ENCODE results near the gene TSPAN18. TPM values are rescaled to one million over a fixed set of nuclear protein-coding genes. Genes with fewer than 3 reads are reported as not detected.

Gene TSPAN18
- total RNA-seq, 1 experiment from 2014 or later = 18.3 TPM

DNA sequence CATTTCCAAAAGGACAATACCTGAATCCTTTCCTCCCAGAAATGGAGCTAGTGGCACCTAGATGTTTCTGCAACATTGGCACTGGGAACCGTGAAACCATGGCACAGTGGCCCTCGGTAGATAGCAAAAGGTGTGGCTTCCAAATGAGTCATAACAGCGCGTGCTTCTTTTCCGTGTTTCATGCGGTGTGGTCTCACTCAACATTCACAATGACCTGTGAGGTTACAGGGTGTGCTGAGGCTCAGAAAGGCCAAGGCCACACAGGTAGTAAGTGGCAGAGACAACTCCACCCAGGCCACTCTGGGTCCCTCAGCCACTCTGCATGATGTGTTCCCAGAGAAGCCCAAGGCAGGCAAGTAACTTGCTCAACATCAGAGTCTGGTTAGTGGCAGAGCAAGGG is 156.5 kb downstream of the TSPAN18 start:
- CTCF ChIA-PET = no interaction called here
- Histone ChIP-seq H3K79me2 (ENCODE audit: insufficient read depth, low read length) (no peaks in the 10 kb centered on the region), H4K20me1 (ENCODE audit: insufficient read depth) (no peaks in the 10 kb centered on the region), H3K9me2 (ENCODE audit: insufficient read depth) (no peaks in the 10 kb centered on the region), H2AFZ (ENCODE audit: low read depth, low read length, poor library complexity, severe bottlenecking) (no peak overlapping the region), H3K9me3 (ENCODE audit: control insufficient read depth in 1 of 2, insufficient read depth in 1 of 2, low read depth in 1 of 2, low read length in 2 of 2) (no peaks in the 10 kb centered on the region), H3K27ac (ENCODE audit: low read depth, low read length) (no peak overlapping the region), H3K36me3 (ENCODE audit: control insufficient read depth in 1 of 2, insufficient read depth in 2 of 2, low read length in 2 of 2) (no peaks in the 10 kb centered on the region), H3K4me1 (ENCODE audit: control insufficient read depth in 1 of 2, insufficient read depth in 2 of 2, low read length in 2 of 2) (peaks cover 0 to 14% of the 10 kb centered on the region in 2 experiments; a peak in 2 of 4 replicates), H3K27me3 (ENCODE audit: insufficient read depth, low read length) (no peaks in the 10 kb centered on the region), H3K4me3 (replicated peaks in 1 of 2; ENCODE audit: low read depth in 1 of 2, low read length in 2 of 2) (no peak overlapping the region), H3K9ac (ENCODE audit: low read length) (no peak overlapping the region), H3K4me2 (ENCODE audit: low read length) (peak overlapping the region; percentile 25)
- no peak for TF ChIP-seq ZNF274 (IDR thresholded peaks at IDR 0.05; ENCODE audit: low read depth, low read length)
- no peak for TF ChIP-seq ELF1 (IDR thresholded peaks at IDR 0.05; ENCODE audit: borderline replicate concordance, low read depth)
- TF ChIP-seq, protein P1, sequence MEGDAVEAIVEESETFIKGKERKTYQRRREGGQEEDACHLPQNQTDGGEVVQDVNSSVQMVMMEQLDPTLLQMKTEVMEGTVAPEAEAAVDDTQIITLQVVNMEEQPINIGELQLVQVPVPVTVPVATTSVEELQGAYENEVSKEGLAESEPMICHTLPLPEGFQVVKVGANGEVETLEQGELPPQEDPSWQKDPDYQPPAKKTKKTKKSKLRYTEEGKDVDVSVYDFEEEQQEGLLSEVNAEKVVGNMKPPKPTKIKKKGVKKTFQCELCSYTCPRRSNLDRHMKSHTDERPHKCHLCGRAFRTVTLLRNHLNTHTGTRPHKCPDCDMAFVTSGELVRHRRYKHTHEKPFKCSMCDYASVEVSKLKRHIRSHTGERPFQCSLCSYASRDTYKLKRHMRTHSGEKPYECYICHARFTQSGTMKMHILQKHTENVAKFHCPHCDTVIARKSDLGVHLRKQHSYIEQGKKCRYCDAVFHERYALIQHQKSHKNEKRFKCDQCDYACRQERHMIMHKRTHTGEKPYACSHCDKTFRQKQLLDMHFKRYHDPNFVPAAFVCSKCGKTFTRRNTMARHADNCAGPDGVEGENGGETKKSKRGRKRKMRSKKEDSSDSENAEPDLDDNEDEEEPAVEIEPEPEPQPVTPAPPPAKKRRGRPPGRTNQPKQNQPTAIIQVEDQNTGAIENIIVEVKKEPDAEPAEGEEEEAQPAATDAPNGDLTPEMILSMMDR (IDR thresholded peaks at IDR 0.05 in 2 of 3, conservative IDR thresholded peaks at IDR 0.05 in 1 of 3; ENCODE audit: borderline replicate concordance in 1 of 3, insufficient read depth in 1 of 3, low read depth in 2 of 3, low read length in 2 of 3) = no peak
- TF ChIP-seq, protein P2, sequence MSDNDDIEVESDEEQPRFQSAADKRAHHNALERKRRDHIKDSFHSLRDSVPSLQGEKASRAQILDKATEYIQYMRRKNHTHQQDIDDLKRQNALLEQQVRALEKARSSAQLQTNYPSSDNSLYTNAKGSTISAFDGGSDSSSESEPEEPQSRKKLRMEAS (IDR thresholded peaks at IDR 0.05) = peak; percentile 96
- TF ChIP-seq TCF7L2 (IDR thresholded peaks at IDR 0.05; ENCODE audit: borderline replicate concordance, extremely low read depth, insufficient read depth, insufficient read length) = no peak
- TF ChIP-seq, protein P3, sequence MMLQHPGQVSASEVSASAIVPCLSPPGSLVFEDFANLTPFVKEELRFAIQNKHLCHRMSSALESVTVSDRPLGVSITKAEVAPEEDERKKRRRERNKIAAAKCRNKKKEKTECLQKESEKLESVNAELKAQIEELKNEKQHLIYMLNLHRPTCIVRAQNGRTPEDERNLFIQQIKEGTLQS (IDR thresholded peaks at IDR 0.05) = no peak
- TF ChIP-seq FOSL1 (IDR thresholded peaks at IDR 0.05; ENCODE audit: low read depth) = peak; percentile 43; the same call in 1 of the 2 replicates
- no peak for TF ChIP-seq EGR1 (IDR thresholded peaks at IDR 0.05; ENCODE audit: low read depth)
- TF ChIP-seq CBX3 (IDR thresholded peaks at IDR 0.05; ENCODE audit: low read depth) = peak; percentile 92
- peak; percentile 35; the same call in 1 of the 2 replicates for TF ChIP-seq JUND (IDR thresholded peaks at IDR 0.05)
- no peak for TF ChIP-seq POLR2A (IDR thresholded peaks at IDR 0.05; ENCODE audit: borderline replicate concordance, extremely low read depth, insufficient read depth, insufficient read length)
- peak; percentile 65 for ATAC-seq
- POLR2A ChIA-PET = no interaction called here
- no TSS peak for BruUV-seq (replicated peaks)
- peak; percentile 16 for DNase-seq (ENCODE audit: low read depth, low spot score)
- RAD21 ChIA-PET (ENCODE audit: low non-redundant PET in 1 of 2, low total read pairs in 2 of 2, uncharacterized antibody in 2 of 2, unreplicated experiment in 2 of 2) = no interaction called here
- intact Hi-C loops (cut with micrococcal nuclease) = no loop called here

Measured in HCT116 (cell line).